Upper lobe of left lung (tissue), 6 donors: ENCODE results near the gene KIF18B. TPM values are rescaled to one million over a fixed set of nuclear protein-coding genes. Genes with fewer than 3 reads are reported as not detected.

ENCODE experiments used
- ATAC-seq, 2 donors: fragments of 200-7000 bp; cut with Tn5 transposase; one replicate each; pipeline ENCODE4 v1.9.1; 2022; ENCODE audit warnings: mild to moderate bottlenecking in 2 of 2, moderate library complexity in 2 of 2; ENCODE audit not compliant: low FRiP score in 2 of 2
- DNase-seq, 2 donors: peaks; one replicate each; pipeline ENCODE4 v3.0.0-alpha.2; 2019 to 2020
- H3K27ac ChIP-seq, 4 donors: fragments of 200-600 bp; sonication (generic); one replicate each; pipeline ENCODE4 v1.5.1; 2016 to 2019
- H3K27me3 ChIP-seq, 4 donors: fragments of 200-600 bp; sonication (generic); one replicate each; pipeline ENCODE4 v1.5.1; 2017 to 2019
- H3K36me3 ChIP-seq, 4 donors: fragments of 200-600 bp; sonication (generic); one replicate each; pipeline ENCODE4 v1.5.1; 2016 to 2019
- H3K4me1 ChIP-seq, 4 donors: fragments of 200-600 bp; sonication (generic); one replicate each; pipeline ENCODE4 v1.5.1; 2018 to 2019
- H3K4me3 ChIP-seq, 4 donors: fragments of 200-600 bp; sonication (generic); one replicate each; pipeline ENCODE4 v1.5.1; 2017 to 2019; ENCODE audit warnings: mild to moderate bottlenecking in 2 of 4, moderate library complexity in 1 of 4
- H3K9me3 ChIP-seq, 4 donors: fragments of 200-600 bp; sonication (generic); one replicate each; pipeline ENCODE4 v1.5.1; 2018 to 2019
- CTCF ChIP-seq, 6 experiments: fragments of 450-650 bp in 4 of 6; fragments of 200-600 bp in 2 of 6; sonication (generic) in 2 of 6; IDR thresholded peaks; one replicate each; pipeline ENCODE4 v1.5.1; 2016 to 2019; ENCODE audit warnings: antibody characterized with exemption in 6 of 6
- EP300 ChIP-seq, 4 donors: sonication (generic); formaldehyde crosslinking; IDR thresholded peaks; one replicate each; pipeline ENCODE4 v1.5.1; 2017; ENCODE audit warnings: antibody characterized with exemption in 4 of 4, control low read depth in 2 of 4
- POLR2A ChIP-seq, 4 donors: fragments of 450-650 bp; IDR thresholded peaks; one replicate each; pipeline ENCODE4 v1.5.1; 2016 to 2017; ENCODE audit warnings: antibody characterized with exemption in 4 of 4, mild to moderate bottlenecking in 2 of 4
- POLR2AphosphoS5 ChIP-seq, 2 donors: sonication (generic); formaldehyde crosslinking; IDR thresholded peaks; one replicate each; pipeline ENCODE4 v1.5.1; 2017; ENCODE audit warnings: antibody characterized with exemption in 2 of 2
- WGBS, 2 donors: methylation state at CpG; one replicate each; pipeline ENCODE4 v1.1.5; 2017 to 2018; 5-methylcytosine and 5-hydroxymethylcytosine counted together
- total RNA-seq, 6 donors: library from RNA; depleted of rRNA in 4 of 6; stranded (reverse); fragments of >200 nt in 4 of 6; gene quantifications; one replicate each; pipeline versions ENCODE4 v1.1.0 to v1.2.1, GENCODE V29; 2016 to 2021
- donor health status: DM: no; HTN: no; CAD: no; lungs with moderate emphysema.
- donor health status: DM: no; HTN: yes; CAD: no; lungs with severe emphysema.

The KIF18B gene
- total RNA-seq, 6 donors from 2014 or later: 0.49 to 2.9 (median 1.3) TPM

DNA sequence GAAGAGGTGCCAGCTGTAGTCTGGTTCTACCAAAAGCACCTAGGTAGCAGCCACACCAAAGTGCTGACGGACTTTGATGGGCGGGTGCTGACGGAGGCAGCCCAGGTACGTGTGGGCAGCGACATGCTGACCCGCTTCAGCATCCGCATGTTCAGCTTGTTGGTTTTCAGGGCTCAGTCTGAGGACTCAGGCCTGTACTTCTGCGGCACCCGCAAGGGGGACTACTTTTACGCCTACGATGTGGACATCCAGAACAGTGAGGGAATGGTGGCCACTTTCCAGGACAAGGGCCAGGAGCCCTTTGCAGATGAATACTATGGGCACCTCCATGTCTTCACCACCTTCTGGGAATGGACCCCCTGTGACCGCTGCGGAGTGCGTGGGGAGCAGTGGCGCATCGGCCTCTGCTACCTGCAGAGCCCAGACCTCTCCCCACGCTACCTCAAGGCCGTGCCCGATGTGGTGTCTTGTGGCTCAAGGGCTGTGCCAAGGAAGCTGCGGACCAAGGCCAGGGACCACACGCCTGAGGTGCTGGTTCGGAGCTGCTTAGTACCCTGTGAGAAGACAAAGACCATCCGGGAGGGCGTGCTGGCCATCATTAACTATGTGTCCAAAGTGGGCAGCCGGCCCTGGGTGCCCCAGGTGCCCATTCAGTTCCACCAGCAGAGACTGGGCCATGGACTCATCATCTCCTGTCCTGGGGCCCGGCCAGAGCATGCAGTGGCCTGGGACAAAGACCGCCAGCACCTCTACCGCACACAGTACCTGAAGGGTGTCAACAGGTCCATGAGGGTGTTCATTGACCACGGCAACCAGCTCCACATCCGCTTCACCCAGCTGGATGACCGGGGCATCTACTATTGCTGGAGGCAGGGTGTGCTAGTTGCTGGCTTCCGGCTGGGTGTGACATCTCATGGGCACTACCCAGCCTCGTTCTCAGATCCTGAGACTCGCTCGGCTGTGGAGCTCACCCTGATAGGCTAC lies 43.3 kb downstream of the KIF18B start:
- WGBS, 2 donors: 93 to 97% methylated on average over 10 to 35 of the region's 35 CpGs
- TF ChIP-seq POLR2A (IDR thresholded peaks at IDR 0.05) (no peak), EP300 (IDR thresholded peaks at IDR 0.05) (no peak), CTCF (IDR thresholded peaks at IDR 0.05) (no peak), POLR2AphosphoS5 (IDR thresholded peaks at IDR 0.05) (no peak)
- DNase-seq: no peak

GRCh38 chr17:44903012-44903685 lies 44.4 kb downstream of the KIF18B start:
- WGBS, 2 donors: 66 to 85% methylated on average over 8 of the region's 8 CpGs
- H3K36me3 ChIP-seq: no peaks in the 10 kb centered on the region
- TF ChIP-seq POLR2AphosphoS5 (IDR thresholded peaks at IDR 0.05) (no peak), POLR2A (IDR thresholded peaks at IDR 0.05) (no peak), EP300 (IDR thresholded peaks at IDR 0.05) (no peak), CTCF (IDR thresholded peaks at IDR 0.05) (no peak)
- no peak overlapping the region for H3K4me3 ChIP-seq
- H3K4me1 ChIP-seq: peaks cover 17 to 25% (median 20%) of the 10 kb centered on the region in 4 donors
- DNase-seq: no peak
- no peak for ATAC-seq
- H3K27ac ChIP-seq: no peak overlapping the region
- H3K9me3 ChIP-seq: no peaks in the 10 kb centered on the region
- no peaks in the 10 kb centered on the region for H3K27me3 ChIP-seq

More for the DNA sequence above, 43.3 kb downstream of the KIF18B start:
- Histone ChIP-seq H3K27ac (no peak overlapping the region), H3K27me3 (no peaks in the 10 kb centered on the region), H3K9me3 (no peaks in the 10 kb centered on the region), H3K4me3 (no peak overlapping the region), H3K36me3 (no peaks in the 10 kb centered on the region), H3K4me1 (peaks cover 12 to 20% (median 14%) of the 10 kb centered on the region in 4 donors)
- ATAC-seq: no peak

DNA sequence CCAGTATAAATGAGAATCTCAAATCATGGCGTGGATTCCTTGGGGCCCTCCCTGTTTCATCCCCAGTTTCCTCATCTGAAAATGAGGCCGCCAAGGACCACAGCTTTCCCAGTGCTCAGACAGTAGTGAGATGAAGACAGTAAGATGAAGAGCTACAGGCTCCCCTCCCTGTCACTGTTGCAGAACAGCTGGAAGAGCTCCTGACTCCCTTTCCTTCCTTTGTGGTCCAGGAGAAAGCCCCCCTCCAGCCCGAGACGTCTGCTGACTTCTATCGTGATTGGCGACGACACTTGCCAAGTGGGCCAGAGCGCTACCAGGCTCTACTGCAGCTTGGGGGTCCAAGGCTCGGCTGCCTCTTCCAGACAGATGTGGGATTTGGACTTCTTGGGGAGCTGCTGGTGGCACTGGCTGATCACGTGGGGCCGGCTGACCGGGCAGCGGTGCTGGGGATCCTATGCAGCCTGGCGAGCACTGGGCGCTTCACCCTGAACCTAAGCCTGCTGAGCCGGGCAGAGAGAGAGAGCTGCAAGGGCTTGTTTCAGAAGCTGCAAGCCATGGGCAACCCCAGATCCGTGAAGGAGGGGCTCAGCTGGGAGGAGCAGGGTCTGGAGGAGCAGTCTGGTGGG lies 45.3 kb downstream of the KIF18B start:
- no peak overlapping the region for H3K4me3 ChIP-seq
- no peak for TF ChIP-seq CTCF (IDR thresholded peaks at IDR 0.05)
- no peak for TF ChIP-seq POLR2A (IDR thresholded peaks at IDR 0.05)
- no peak for TF ChIP-seq POLR2AphosphoS5 (IDR thresholded peaks at IDR 0.05)
- TF ChIP-seq EP300 (IDR thresholded peaks at IDR 0.05): no peak
- no peak overlapping the region for H3K27ac ChIP-seq
- no peaks in the 10 kb centered on the region for H3K27me3 ChIP-seq
- H3K9me3 ChIP-seq: no peaks in the 10 kb centered on the region
- DNase-seq (peak in 1 of 2 donors; percentile 63), ATAC-seq (no peak)
- H3K36me3 ChIP-seq: no peaks in the 10 kb centered on the region
- H3K4me1 ChIP-seq: peaks cover 25 to 30% (median 28%) of the 10 kb centered on the region in 4 donors
- 87 to 89% methylated on average over 10 to 13 of the region's 17 CpGs for WGBS, 2 donors

- no peak for DNase-seq
These were observed 46.1 kb downstream of the KIF18B start for GRCh38 chr17:44901411-44901921.

More at GRCh38 chr17:44901411-44901921, 46.1 kb downstream of the KIF18B start:
- Histone ChIP-seq H3K4me3 (no peak overlapping the region), H3K4me1 (peaks cover 25 to 36% (median 28%) of the 10 kb centered on the region in 4 donors), H3K36me3 (no peaks in the 10 kb centered on the region), H3K9me3 (no peaks in the 10 kb centered on the region), H3K27me3 (no peaks in the 10 kb centered on the region), H3K27ac (no peak overlapping the region)
- 70 to 73% methylated on average over 4 of the region's 4 CpGs for WGBS, 2 donors
- TF ChIP-seq POLR2A (IDR thresholded peaks at IDR 0.05): no peak
- TF ChIP-seq EP300 (IDR thresholded peaks at IDR 0.05): no peak
- no peak for TF ChIP-seq CTCF (IDR thresholded peaks at IDR 0.05)
- TF ChIP-seq POLR2AphosphoS5 (IDR thresholded peaks at IDR 0.05): no peak
- no peak for ATAC-seq
